SK-MEL-5 (cell line): ENCODE data around the gene TOM1L2. TPM values are rescaled to one million over a fixed set of nuclear protein-coding genes. Genes with fewer than 3 reads are reported as not detected.

ENCODE experiments used
- DNase-seq: peaks from one replicate; pipeline ENCODE4 v3.0.0-alpha.2; 2016; ENCODE audit warnings: low read depth, low spot score
- in situ Hi-C: cut with HindIII; loops from 2 replicates; pipeline ENCODE4 v1.10.0; 2016; ENCODE audit warnings: low sequenced_read_pairs, high pct_unique_total_duplicates, low pct_unique_long_range_greater_than_20kb
- small RNA-seq, 2 experiments: library from RNA; depleted of rRNA; stranded (forward); fragments of <200 nt; gene quantifications; one replicate each; pipeline ENCODE3, GENCODE V24; 2014
- total RNA-seq: library from RNA; depleted of rRNA; stranded (reverse); fragments of >200 nt; shearing (Covaris generic); gene quantifications from 2 replicates; pipeline ENCODE4 v1.2.3, GENCODE V29; 2014; rRNA removed

TOM1L2 gene
- total RNA-seq, 1 experiment from 2014 or later = 7.7 TPM

- no peak for DNase-seq
- in situ Hi-C loops = no loop called here
Measured at GRCh38 chr17:17806611-17807274, 165.5 kb downstream of the TOM1L2 start.

DNA sequence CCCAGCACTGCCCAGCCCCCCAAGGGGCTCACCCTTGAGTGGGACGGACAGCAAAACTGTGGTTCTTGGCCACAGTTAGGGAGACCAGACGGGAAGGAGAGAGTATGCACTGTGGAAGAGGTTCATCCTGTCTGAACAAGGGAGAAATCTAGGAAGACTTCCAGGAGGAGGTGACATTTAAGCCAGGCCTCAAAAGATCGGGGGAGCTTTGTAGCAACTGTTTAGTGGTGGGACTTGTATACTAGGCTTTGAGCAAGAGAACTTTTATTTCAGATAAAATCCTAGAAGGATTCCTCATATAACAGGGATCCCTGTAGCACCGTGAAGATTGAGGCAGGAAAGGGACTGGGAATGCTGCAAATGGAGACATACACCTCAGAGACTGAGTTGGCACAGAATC, 166.2 kb downstream of the TOM1L2 start:
- no peak for DNase-seq
- in situ Hi-C loops = no loop called here

- no peak for DNase-seq
- in situ Hi-C loops = no loop called here
Measured at GRCh38 chr17:17805575-17805974, 166.6 kb downstream of the TOM1L2 start.

DNA sequence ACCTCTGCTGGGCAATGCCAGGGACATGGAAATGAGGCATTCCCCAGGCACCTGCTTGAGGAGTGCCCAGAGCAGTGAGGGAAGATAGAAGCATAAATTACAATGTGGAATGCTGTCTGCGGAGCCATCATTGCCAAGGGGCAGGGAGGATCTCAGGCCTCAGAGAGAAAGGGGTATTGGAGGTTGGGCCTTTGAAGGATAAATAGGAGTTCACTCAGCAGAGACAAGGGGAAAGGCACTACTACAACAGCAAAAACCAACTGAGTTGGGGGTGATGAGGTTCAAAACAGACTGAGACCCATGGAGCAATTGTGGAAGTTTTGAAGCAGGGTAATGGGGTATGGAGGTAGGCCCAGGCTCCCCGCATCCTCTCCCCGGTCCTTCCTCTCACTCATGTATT, 168.2 kb downstream of the TOM1L2 start:
- in situ Hi-C loops = no loop called here
- no peak for DNase-seq

DNA sequence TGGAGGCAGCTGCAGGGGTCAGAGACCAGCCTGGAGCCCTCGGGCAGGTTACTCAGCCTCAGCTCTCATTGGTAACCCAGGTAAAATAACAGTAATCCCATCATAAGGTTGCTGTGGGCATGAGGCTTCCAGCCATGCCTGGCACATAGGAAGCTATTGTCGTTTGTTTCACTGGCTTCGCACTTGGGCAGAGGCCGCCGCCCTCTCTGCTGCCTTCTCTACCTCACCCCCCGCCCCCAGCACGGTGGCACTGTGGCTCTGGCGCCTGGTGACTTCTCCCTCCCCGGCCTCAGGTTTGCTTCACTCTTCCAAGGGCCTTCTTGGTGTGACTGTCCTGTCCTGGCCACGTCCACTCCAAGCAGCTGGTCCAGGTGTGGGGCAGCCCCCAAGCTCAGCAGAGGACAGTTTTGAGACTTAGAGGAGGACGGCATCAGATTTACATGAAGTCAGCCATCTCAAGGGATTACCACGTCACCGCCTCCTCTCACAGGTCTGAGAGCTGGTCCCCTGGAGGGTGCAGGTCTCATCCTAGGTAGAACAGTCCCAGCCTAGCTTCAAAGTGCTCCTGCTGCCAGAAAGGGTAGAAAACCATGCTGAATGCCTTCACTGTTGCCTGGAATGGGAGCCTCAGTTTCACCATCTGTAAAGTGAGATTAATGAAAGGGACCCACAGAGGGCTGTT, 170.3 kb downstream of the TOM1L2 start:
- in situ Hi-C loops = no loop called here
- no peak for DNase-seq

DNA sequence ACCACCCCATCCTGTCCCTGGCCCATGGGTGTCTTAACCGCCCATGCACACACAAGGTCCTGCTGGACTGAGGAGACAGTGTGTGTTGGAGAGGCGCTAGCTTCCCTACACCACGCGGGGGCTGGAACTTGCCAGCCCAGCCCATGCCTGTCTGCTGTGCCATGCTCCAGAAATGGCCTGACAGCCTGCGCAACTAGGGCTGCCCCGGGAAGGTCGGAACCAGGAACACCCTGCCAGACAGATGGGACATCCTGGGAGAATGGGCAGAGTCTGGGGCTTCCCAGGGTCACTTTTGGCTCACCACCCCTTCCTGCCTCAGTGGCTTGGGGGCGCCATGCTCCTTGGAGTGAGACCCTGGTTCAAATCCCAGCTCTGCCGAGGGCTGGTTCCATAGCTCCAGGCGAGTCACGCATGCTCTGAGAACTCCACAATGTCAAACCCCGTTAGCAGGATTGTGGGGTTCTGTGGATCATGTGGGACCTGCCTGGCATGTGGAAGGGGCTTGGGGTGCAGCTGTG, 171.6 kb downstream of the TOM1L2 start:
- DNase-seq = no peak
- in situ Hi-C loops = no loop called here

DNA sequence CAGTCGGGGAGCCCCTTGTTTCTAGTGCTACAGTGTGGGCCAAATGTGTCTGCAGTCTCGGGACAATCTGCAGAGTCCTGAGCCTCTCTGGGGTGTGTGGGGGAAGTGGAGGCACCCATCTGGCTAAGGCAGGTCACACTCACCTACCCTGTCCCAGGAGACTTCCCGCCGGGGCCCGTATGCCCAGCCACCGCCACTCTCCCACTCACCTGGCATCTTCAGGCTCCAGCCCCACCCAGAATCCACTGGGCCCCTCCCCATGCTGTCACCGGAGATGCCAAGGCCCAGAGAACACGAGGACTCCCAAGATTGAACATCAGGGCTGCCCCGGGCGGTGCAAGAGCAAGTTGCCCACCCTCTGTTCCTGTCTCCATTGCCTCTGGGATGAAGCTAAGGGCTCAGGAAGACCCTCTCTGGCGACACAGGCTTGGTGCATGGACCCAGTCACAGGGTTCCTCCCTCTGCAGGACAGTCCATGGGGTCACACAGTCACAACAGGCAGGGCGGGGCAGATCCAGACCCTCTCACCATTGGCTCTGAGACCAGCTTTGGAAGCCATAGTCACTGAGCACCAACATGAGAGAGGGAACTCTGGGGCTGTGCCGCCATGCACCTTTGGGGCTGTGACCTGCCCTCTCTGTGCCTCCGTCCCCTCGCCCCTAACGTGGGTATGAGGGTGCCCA, 173.5 kb downstream of the TOM1L2 start:
- DNase-seq = no peak
- in situ Hi-C loops = no loop called here

DNA sequence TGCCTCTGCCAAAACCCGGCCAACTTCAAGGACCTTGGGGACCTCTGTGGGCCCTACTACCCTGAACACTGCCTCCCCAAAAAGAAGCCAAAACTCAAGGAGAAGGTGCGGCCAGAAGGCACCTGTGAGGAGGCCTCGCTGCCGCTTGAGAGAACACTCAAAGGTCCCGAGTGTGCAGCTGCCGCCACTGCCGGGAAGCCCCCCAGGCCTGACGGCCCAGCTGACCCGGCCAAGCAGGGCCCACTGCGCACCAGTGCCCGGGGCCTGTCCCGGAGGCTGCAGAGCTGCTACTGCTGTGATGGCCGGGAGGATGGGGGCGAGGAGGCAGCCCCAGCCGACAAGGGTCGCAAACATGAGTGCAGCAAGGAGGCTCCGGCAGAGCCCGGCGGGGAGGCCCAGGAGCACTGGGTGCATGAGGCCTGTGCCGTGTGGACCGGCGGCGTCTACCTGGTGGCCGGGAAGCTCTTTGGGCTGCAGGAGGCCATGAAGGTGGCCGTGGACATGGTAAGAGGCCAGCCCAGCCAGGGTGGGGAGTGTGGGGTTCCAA, 174.1 kb downstream of the TOM1L2 start:
- DNase-seq = no peak
- in situ Hi-C loops = no loop called here

DNA sequence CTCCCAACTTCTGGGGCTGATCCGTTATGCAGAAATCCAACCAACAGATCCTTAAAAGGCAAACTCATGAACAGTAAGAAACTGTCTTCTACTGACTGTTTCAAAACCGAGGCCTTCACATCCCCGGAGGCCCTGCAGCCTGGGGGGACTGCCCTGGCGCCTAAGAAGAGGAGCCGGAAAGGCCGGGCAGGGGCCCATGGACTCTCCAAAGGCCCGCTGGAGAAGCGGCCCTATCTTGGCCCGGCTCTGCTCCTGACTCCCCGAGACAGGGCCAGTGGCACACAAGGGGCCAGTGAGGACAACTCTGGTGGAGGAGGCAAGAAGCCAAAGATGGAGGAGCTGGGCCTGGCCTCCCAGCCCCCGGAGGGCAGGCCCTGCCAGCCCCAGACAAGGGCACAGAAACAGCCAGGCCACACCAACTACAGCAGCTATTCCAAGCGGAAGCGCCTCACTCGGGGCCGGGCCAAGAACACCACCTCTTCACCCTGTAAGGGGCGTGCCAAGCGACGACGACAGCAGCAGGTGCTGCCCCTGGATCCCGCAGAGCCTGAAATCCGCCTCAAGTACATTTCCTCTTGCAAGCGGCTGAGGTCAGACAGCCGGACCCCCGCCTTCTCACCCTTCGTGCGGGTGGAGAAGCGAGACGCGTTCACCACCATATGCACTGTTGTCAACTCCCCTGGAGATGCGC, 174.9 kb downstream of the TOM1L2 start:
- DNase-seq = no peak
- in situ Hi-C loops = no loop called here

DNA sequence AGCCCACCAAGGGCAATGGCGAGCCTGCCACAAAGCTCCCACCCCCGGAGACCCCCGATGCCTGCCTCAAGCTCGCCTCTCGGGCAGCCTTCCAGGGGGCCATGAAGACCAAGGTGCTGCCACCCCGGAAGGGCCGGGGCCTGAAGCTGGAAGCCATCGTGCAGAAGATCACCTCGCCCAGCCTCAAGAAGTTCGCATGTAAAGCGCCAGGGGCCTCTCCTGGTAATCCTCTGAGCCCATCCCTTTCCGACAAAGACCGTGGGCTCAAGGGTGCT, 175.5 kb downstream of the TOM1L2 start:
- DNase-seq = no peak
- in situ Hi-C loops = no loop called here

- DNase-seq = no peak
- in situ Hi-C loops = no loop called here
Measured at GRCh38 chr17:17795946-17796786, 176.0 kb downstream of the TOM1L2 start.

- in situ Hi-C loops = no loop called here
- no peak for DNase-seq
Measured at GRCh38 chr17:17795296-17795695, 176.9 kb downstream of the TOM1L2 start.

- in situ Hi-C loops = no loop called here
- no peak for DNase-seq
Measured at GRCh38 chr17:17794382-17794781, 177.8 kb downstream of the TOM1L2 start.

Small RNA genes lying within 50 kb of the gene (small RNA-seq; reads per million reads assigned to genes)
- 0.15 to 3.3 reads per million in 2 experiments for gene MIR33B
- 0.08 to 1.1 reads per million in 2 experiments for gene MIR6777

Other genes starting within 250 kb of the TOM1L2 start
- 75.8 and 77.3 TPM in 2 replicates for gene SREBF1, start 135.4 kb downstream of the TOM1L2 start, total RNA-seq
- 1.1 and 1.2 TPM in 2 replicates for gene DRC3, start 462 bp upstream of the TOM1L2 start, total RNA-seq
- 26.6 and 27.7 TPM in 2 replicates for gene ATPAF2, start 66.8 kb upstream of the TOM1L2 start, total RNA-seq
- 6.3 and 6.8 TPM in 2 replicates for gene GID4, start 67.0 kb upstream of the TOM1L2 start, total RNA-seq
- gene DRG2, start 115.5 kb upstream of the TOM1L2 start, total RNA-seq = 43.0 and 44.2 TPM in 2 replicates
- 0.08 and 0.16 TPM in 2 replicates for gene MYO15A, start 136.4 kb upstream of the TOM1L2 start, total RNA-seq
- 85.5 and 97.6 TPM in 2 replicates for gene ALKBH5, start 211.4 kb upstream of the TOM1L2 start, total RNA-seq